LNCaP clone FGC (cell line): ENCODE results near the gene GPC1.

Experiments
- DNase-seq: peaks from one replicate; pipeline ENCODE4 v3.0.0-alpha.2; 2011; ENCODE audit warnings: low read depth
- H3K4me3 ChIP-seq: 2 replicates; pipeline ENCODE4 v1.5.1; 2011; ENCODE audit warnings: mild to moderate bottlenecking, low read depth, low read length, control low read depth
- CTCF ChIP-seq: IDR thresholded peaks from 2 replicates; pipeline ENCODE4 v1.5.1; 2012; ENCODE audit warnings: mild to moderate bottlenecking; ENCODE audit not compliant: control insufficient read depth, insufficient read depth; ENCODE audit errors: extremely low read depth

GPC1 gene

GRCh38 chr2:240450532-240451107 lies 15.2 kb downstream of the GPC1 start:
- no peak for DNase-seq
- TF ChIP-seq CTCF: no peak
- no peak overlapping the region for H3K4me3 ChIP-seq

- no peak for TF ChIP-seq CTCF
- DNase-seq: no peak
- H3K4me3 ChIP-seq: no peak overlapping the region
These were observed 15.7 kb downstream of the GPC1 start for GRCh38 chr2:240451108-240451611.

- no peak for TF ChIP-seq CTCF
- H3K4me3 ChIP-seq: peak overlapping the region; percentile 43
- DNase-seq: no peak
These were observed 16.5 kb downstream of the GPC1 start for GRCh38 chr2:240451791-240452461.

GRCh38 chr2:240452462-240453256 lies 17.2 kb downstream of the GPC1 start:
- no peak for TF ChIP-seq CTCF
- DNase-seq: no peak
- peak overlapping the region; percentile 45 for H3K4me3 ChIP-seq

- no peak overlapping the region for H3K4me3 ChIP-seq
- no peak for TF ChIP-seq CTCF
- DNase-seq: no peak
These were observed 18.1 kb downstream of the GPC1 start for GRCh38 chr2:240453461-240454105.

GRCh38 chr2:240454106-240454901 lies 18.8 kb downstream of the GPC1 start:
- no peak for DNase-seq
- no peak for TF ChIP-seq CTCF
- H3K4me3 ChIP-seq: no peak overlapping the region
